Large intestine (tissue), 3 donors: ENCODE measurements around the gene AUTS2. TPM values are rescaled to one million over a fixed set of nuclear protein-coding genes. Genes with fewer than 3 reads are reported as not detected.

Source experiments
- DNase-seq, 2 donors: peaks; one replicate each; pipeline versions ENCODE4 v3.0.0 to v3.0.0-alpha.2; 2013
- H3K27ac ChIP-seq: one replicate; pipeline ENCODE4 v1.5.1; 2013; ENCODE audit warnings: low read length
- H3K27me3 ChIP-seq: 2 replicates; pipeline ENCODE4 v1.6.1; 2013; ENCODE audit warnings: low read length; ENCODE audit not compliant: control insufficient read depth, insufficient read depth
- H3K36me3 ChIP-seq: 2 replicates; pipeline ENCODE4 v1.6.1; 2013; ENCODE audit warnings: low read length; ENCODE audit not compliant: control insufficient read depth, insufficient read depth
- H3K4me1 ChIP-seq: one replicate; pipeline ENCODE4 v1.6.1; 2013; ENCODE audit warnings: low read length; ENCODE audit not compliant: control insufficient read depth, insufficient read depth
- H3K4me3 ChIP-seq: one replicate; pipeline ENCODE4 v1.5.1; 2013; ENCODE audit warnings: low read length
- H3K9me3 ChIP-seq: one replicate; pipeline ENCODE4 v1.6.1; 2013; ENCODE audit warnings: mild to moderate bottlenecking, low read depth, low read length, moderate library complexity; ENCODE audit not compliant: control insufficient read depth
- WGBS: methylation state at CpG from one replicate; pipeline ENCODE4 v1.1.5; 2013; ENCODE audit warnings: low lambda C conversion rate; ENCODE audit not compliant: insufficient coverage; 5-methylcytosine and 5-hydroxymethylcytosine counted together
- polyA plus RNA-seq: library from polyadenylated mRNA; unstranded; fragments of 120-200 nt; gene quantifications from one replicate; pipeline ENCODE4 v1.2.1, GENCODE V29; 2013

The AUTS2 gene
- polyA plus RNA-seq, 1 donor, result 51.3 TPM

DNA sequence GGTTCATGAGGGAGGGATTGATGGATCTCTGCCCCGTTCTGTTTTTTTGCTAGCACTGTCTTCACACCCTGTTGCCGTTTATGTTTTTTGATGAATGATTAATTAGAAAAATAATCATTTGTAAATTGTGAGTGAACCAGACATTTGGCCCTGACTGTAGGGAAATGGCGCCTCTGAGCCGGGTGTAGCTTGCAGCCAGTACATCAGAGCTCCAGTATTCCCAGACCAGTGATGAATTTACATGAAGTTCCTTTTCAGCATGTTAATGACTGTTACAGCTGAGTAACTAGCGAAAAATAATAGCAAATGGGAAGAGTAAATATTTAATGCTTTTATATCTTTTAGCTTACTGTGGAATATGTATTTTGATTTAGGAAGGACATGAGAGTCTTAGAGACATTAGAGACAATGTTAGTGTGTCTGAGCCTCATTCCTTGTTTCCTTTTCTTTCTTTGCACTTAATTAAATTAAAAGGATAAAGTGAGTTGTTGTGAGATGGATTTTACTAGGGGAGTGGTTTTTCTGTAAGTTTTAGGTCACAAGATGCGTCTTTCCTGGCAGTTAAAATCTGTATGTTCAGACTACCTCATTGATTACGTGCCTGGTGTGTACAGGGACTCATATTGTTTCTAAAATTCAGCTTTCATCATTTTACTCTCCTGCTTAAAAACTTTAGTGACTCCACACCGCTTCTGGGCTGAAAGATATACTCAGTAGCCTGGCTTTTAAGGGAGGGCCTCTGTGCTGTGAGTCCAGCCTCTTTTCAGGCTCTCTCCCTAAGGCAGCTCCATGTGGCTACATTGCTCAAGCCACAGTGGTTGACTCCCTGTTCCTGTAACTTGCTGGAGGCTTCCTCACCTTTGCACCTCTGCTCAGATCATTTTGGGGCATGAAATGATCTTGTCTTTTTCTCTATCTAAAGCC, 86.4 kb downstream of the AUTS2 start:
- no peaks in the 10 kb centered on the region for H3K4me1 ChIP-seq
- DNase-seq, result peak in 1 of 2 donors; percentile 39
- WGBS, result 100% methylated on average over 2 of the region's 8 CpGs
- no peak overlapping the region for H3K4me3 ChIP-seq
- no peaks in the 10 kb centered on the region for H3K27me3 ChIP-seq
- no peak overlapping the region for H3K27ac ChIP-seq
- H3K36me3 ChIP-seq, result no peaks in the 10 kb centered on the region
- no peaks in the 10 kb centered on the region for H3K9me3 ChIP-seq

- Histone ChIP-seq H3K27ac (no peak overlapping the region), H3K36me3 (no peaks in the 10 kb centered on the region), H3K27me3 (no peaks in the 10 kb centered on the region), H3K4me1 (no peaks in the 10 kb centered on the region), H3K4me3 (no peak overlapping the region), H3K9me3 (no peaks in the 10 kb centered on the region)
- 40% methylated on average over 1 of the region's 1 CpG for WGBS
- no peak for DNase-seq
These were observed 87.0 kb downstream of the AUTS2 start for GRCh38 chr7:69685293-69685631.

- 100% methylated on average over 2 of the region's 2 CpGs for WGBS
- no peaks in the 10 kb centered on the region for H3K9me3 ChIP-seq
- H3K27ac ChIP-seq, result no peak overlapping the region
- no peak for DNase-seq
- no peaks in the 10 kb centered on the region for H3K27me3 ChIP-seq
- H3K4me1 ChIP-seq, result no peaks in the 10 kb centered on the region
- H3K4me3 ChIP-seq, result no peak overlapping the region
- no peaks in the 10 kb centered on the region for H3K36me3 ChIP-seq
These were observed 88.1 kb downstream of the AUTS2 start for GRCh38 chr7:69686366-69686765.

DNA sequence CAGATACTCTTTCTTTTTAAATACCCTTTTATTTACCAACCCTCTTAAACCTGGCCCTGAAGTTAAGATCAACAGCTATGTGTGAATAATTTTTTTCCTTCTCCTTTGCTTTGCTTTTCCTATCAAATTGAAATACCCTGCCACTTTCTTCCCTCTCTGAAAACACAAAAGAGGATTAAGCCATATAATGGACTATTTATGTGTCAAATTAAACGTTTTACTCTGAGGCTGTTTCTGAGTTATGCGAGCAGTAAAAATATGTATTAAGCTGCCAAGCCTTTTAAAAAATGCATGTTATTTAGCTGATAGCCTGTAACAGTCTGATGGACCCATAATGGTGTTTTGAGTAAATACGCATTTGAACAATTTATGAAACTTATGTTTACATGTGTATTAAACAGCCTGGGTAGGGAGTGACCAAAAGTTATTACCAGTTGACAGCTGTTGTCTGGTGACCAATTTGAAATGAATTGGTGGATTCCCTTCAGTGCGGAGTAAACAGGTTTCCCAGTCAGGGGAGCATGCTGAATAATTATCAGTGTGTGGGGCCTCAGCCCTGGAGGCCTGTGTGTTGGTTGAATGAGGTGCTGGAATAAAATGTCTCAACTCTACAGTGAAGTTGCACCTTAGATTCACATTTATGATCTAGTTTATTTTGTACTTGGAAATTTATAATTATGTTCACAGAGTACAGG, 89.6 kb downstream of the AUTS2 start:
- Histone ChIP-seq H3K9me3 (no peaks in the 10 kb centered on the region), H3K27ac (no peak overlapping the region), H3K36me3 (no peaks in the 10 kb centered on the region), H3K27me3 (no peaks in the 10 kb centered on the region), H3K4me1 (no peaks in the 10 kb centered on the region), H3K4me3 (no peak overlapping the region)
- DNase-seq, result no peak
- no CpG with 5 or more reads among the region's 4 CpGs for WGBS

- no peak for DNase-seq
- no peak overlapping the region for H3K27ac ChIP-seq
- no peak overlapping the region for H3K4me3 ChIP-seq
- H3K27me3 ChIP-seq, result no peaks in the 10 kb centered on the region
- WGBS, result no CpG with 5 or more reads among the region's 6 CpGs
- H3K36me3 ChIP-seq, result no peaks in the 10 kb centered on the region
- no peaks in the 10 kb centered on the region for H3K4me1 ChIP-seq
- H3K9me3 ChIP-seq, result no peaks in the 10 kb centered on the region
These were observed 92.1 kb downstream of the AUTS2 start for GRCh38 chr7:69690329-69690728.

DNA sequence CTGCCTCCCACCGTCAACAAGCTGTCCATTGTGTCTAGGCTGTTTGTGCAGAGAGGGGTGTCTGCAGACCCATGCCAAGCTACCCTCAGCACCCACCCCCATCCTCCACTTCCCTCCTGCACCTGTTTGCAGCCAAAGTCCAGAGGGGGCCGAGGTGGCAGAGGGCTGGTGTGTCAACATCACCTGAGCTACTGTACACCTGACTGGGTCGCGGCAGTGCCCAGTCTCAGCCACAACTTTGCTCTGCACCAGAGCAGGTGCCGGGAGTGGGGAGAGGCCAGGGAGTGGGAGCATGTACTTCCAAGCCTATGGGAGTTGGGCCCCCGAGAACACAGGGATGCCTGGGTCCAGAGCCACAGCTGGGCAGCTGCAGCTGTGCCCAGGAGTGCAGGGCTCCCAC, 93.1 kb downstream of the AUTS2 start:
- peak in 1 of 2 donors; percentile 34 for DNase-seq
- Histone ChIP-seq H3K9me3 (no peaks in the 10 kb centered on the region), H3K27me3 (no peaks in the 10 kb centered on the region), H3K27ac (no peak overlapping the region), H3K36me3 (no peaks in the 10 kb centered on the region), H3K4me3 (no peak overlapping the region), H3K4me1 (no peaks in the 10 kb centered on the region)
- WGBS, result no CpG with 5 or more reads among the region's 6 CpGs

DNA sequence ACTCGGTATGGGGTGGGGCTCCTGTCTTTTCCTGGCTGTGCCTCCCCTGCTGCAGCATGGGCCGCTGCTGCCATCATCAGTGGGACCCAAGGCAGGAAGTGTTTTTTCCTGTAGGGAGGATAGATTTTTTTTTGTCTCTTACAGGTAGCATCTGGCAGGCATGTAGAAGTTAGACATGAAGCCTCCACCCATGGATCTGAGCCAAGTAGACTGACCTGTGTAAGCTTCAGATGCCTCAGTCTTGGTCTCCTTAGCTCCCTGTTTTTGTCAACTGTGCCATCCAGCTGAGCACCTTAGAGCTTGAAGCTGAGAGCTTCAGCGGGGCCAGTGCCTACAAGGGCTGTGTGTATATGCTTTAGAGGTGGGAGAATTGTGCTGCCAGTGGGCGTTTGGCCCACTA, 93.5 kb downstream of the AUTS2 start:
- WGBS, result no CpG with 5 or more reads among the region's 4 CpGs
- no peaks in the 10 kb centered on the region for H3K27me3 ChIP-seq
- H3K9me3 ChIP-seq, result no peaks in the 10 kb centered on the region
- H3K36me3 ChIP-seq, result no peaks in the 10 kb centered on the region
- no peak overlapping the region for H3K4me3 ChIP-seq
- peak in 1 of 2 donors; percentile 32 for DNase-seq
- H3K27ac ChIP-seq, result no peak overlapping the region
- H3K4me1 ChIP-seq, result no peaks in the 10 kb centered on the region

DNA sequence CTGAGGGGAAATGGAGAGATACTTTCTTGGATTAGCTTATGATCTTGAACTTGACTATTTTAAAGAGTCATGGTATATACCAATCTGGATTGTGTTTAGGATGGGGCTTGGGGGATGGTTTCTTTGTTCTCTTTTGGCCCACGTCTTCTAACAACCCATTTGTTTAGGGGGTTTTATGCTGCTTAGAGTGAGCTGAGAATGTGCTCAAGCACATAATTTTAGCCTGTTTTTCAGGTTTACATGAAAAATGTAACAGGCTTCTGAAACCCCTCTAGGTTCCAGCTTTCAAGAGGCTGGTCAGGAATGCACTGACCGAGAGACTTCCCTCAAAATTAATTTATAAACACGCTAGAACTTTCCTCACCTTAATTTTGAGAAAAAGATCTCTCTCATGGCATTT, 94.3 kb downstream of the AUTS2 start:
- H3K36me3 ChIP-seq, result no peaks in the 10 kb centered on the region
- no peaks in the 10 kb centered on the region for H3K9me3 ChIP-seq
- H3K27me3 ChIP-seq, result no peaks in the 10 kb centered on the region
- no peak overlapping the region for H3K27ac ChIP-seq
- 100% methylated on average over 1 of the region's 3 CpGs for WGBS
- H3K4me3 ChIP-seq, result no peak overlapping the region
- DNase-seq, result no peak
- H3K4me1 ChIP-seq, result no peaks in the 10 kb centered on the region

- Histone ChIP-seq H3K27me3 (no peaks in the 10 kb centered on the region), H3K4me3 (no peak overlapping the region), H3K4me1 (no peaks in the 10 kb centered on the region), H3K27ac (no peak overlapping the region), H3K36me3 (no peaks in the 10 kb centered on the region), H3K9me3 (no peaks in the 10 kb centered on the region)
- DNase-seq, result no peak
- WGBS, result no CpG with 5 or more reads among the region's 1 CpG
These were observed 94.8 kb downstream of the AUTS2 start for GRCh38 chr7:69693042-69693441.

DNA sequence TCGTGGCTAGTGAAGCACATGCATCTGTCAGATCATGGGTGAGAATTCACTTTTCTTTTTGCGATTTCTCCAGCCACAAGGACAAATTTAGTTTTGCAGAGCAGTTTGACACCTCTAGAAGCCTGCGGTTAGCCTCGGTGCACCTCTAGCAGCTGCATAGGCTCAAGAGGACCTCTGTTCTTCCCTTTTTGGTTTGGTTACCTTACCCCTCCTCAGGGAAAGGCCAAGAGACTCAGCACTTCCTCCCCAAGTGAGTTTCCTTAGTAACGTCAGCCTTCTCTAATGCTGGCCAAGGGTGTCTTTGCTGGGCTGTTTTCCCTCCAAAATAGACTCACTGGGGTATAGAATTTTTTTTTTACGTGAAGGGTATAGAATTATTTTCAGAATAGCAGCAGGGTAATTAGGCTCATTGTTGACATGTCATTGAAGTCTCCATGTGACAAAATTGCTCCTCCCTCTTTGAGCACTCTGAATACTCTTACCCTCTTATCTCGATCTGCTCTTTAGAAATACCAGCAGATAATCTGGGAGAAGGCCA, 97.8 kb downstream of the AUTS2 start:
- H3K4me3 ChIP-seq, result no peak overlapping the region
- H3K4me1 ChIP-seq, result no peaks in the 10 kb centered on the region
- no peaks in the 10 kb centered on the region for H3K36me3 ChIP-seq
- H3K27ac ChIP-seq, result no peak overlapping the region
- 90% methylated on average over 2 of the region's 7 CpGs for WGBS
- no peaks in the 10 kb centered on the region for H3K27me3 ChIP-seq
- DNase-seq, result no peak
- no peaks in the 10 kb centered on the region for H3K9me3 ChIP-seq
